ENCODE results near the gene BABAM2.
A peak's percentile ranks its signal among the peaks of the same experiment; 100 is the strongest.
"Not testable (repeated sequence)": the region's sequence is repeated elsewhere in the genome, so short reads cannot be mapped to it uniquely, and the experiment has no call there.

BABAM2 gene

DNA sequence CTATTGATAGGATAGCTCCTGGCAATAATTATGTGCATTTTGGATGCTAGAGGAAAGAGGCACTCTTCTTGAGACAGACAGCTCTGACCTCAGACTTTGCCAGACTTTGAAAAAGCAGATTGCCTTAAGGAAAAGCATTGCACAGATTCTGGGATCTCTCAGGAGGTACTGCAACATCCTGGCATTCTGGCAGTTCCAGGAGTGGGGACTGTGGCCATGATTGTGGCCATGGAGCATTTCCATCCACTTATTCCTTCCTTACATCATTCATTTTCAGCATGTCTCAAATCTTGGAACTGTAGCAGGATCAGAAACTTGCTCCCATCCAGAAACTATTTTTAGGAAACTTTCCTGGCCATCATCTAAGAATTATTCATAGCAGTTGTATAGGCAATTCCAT is 357.2 kb downstream of the BABAM2 start:
- no peak overlapping the region for H3K4me3 ChIP-seq (ENCODE audit: control insufficient read depth, low read depth, low read length)
- no peak for DNase-seq (ENCODE audit: low read depth)
- TF ChIP-seq, protein P1, sequence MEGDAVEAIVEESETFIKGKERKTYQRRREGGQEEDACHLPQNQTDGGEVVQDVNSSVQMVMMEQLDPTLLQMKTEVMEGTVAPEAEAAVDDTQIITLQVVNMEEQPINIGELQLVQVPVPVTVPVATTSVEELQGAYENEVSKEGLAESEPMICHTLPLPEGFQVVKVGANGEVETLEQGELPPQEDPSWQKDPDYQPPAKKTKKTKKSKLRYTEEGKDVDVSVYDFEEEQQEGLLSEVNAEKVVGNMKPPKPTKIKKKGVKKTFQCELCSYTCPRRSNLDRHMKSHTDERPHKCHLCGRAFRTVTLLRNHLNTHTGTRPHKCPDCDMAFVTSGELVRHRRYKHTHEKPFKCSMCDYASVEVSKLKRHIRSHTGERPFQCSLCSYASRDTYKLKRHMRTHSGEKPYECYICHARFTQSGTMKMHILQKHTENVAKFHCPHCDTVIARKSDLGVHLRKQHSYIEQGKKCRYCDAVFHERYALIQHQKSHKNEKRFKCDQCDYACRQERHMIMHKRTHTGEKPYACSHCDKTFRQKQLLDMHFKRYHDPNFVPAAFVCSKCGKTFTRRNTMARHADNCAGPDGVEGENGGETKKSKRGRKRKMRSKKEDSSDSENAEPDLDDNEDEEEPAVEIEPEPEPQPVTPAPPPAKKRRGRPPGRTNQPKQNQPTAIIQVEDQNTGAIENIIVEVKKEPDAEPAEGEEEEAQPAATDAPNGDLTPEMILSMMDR (conservative IDR thresholded peaks at IDR 0.05; ENCODE audit: control insufficient read depth, insufficient read depth, low read depth, low read length) = no peak

GRCh38 chr2:28248511-28248910 is 358.0 kb downstream of the BABAM2 start:
- H3K4me3 ChIP-seq (ENCODE audit: control insufficient read depth, low read depth, low read length) = no peak overlapping the region
- no peak for DNase-seq (ENCODE audit: low read depth)
- TF ChIP-seq, protein P1 (conservative IDR thresholded peaks at IDR 0.05; ENCODE audit: control insufficient read depth, insufficient read depth, low read depth, low read length) = no peak

DNA sequence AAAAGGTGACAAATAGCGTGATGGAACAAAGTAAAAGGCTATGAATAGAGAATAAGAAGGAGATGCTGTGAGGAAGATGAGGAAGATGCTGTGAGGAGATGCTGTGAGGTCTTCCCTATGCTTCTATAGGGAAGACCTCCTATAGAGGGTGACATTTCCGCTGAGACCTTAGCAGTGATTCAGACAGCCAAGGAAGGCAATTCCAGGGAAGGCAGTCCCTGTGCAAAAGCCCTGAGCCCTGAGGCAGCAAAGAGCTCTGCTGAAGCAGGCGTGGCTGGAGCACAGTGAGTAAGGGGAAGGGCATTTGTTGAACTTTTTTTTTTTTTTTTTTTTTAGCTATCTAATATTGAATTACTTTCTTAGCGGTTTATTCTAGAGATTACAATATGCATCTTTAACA is 359.5 kb downstream of the BABAM2 start:
- no peak overlapping the region for H3K4me3 ChIP-seq (ENCODE audit: control insufficient read depth, low read depth, low read length)
- TF ChIP-seq, protein P1 (conservative IDR thresholded peaks at IDR 0.05; ENCODE audit: control insufficient read depth, insufficient read depth, low read depth, low read length) = no peak
- DNase-seq (ENCODE audit: low read depth) = peak; percentile 52

GRCh38 chr2:28251337-28251736 is 360.8 kb downstream of the BABAM2 start:
- H3K4me3 ChIP-seq (ENCODE audit: control insufficient read depth, low read depth, low read length) = no peak overlapping the region
- TF ChIP-seq, protein P1 (conservative IDR thresholded peaks at IDR 0.05; ENCODE audit: control insufficient read depth, insufficient read depth, low read depth, low read length) = no peak
- DNase-seq (ENCODE audit: low read depth) = no peak

- no peak for DNase-seq (ENCODE audit: low read depth)
- TF ChIP-seq, protein P1 (conservative IDR thresholded peaks at IDR 0.05; ENCODE audit: control insufficient read depth, insufficient read depth, low read depth, low read length) = no peak
- no peak overlapping the region for H3K4me3 ChIP-seq (ENCODE audit: control insufficient read depth, low read depth, low read length)
These were observed 361.8 kb downstream of the BABAM2 start for GRCh38 chr2:28252311-28252710.

DNA sequence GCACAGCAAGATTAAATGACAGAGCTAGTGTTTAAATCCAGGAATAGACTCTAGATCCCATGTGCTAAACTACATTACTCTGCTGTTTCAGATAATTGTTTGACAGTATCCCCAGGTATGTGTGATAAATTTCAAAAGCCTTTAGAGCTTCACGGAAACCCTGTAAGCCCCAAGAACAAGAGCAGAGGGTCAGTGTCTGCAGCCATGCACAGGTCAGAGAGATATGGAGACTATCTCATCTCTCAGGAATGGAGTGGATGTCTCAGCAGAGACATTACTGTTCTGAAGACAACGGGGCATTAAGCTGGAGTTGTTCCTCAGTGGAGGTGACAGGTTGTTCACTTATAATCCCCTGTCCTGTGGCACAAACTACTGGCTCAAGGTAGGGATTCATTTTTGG is 363.0 kb downstream of the BABAM2 start:
- no peak overlapping the region for H3K4me3 ChIP-seq (ENCODE audit: control insufficient read depth, low read depth, low read length)
- DNase-seq (ENCODE audit: low read depth) = no peak
- TF ChIP-seq, protein P1 (conservative IDR thresholded peaks at IDR 0.05; ENCODE audit: control insufficient read depth, insufficient read depth, low read depth, low read length) = no peak

DNA sequence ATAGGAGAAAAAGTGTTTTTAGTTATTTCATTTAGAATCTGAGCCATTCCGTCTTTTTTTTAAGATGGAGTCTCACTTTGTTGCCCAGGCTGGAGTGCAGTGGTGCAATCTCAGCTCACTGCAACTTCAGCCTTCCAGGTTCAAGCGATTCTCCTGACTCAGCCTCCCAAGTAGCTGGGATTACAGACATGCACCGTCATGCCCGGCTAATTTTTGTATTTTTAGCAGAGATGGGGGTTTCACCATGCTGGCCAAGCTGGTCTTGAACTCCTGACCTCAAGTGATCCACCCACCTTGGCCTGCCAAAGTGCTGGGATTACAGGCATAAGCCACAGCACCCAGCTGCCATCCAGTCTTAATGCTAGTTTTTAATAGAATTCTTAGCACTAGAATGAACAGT is 364.7 kb downstream of the BABAM2 start:
- DNase-seq (ENCODE audit: low read depth); H3K4me3 ChIP-seq (ENCODE audit: control insufficient read depth, low read depth, low read length): not testable (repeated sequence)
